Measurements from ENCODE around the gene ADCY5.

- TF ChIP-seq CTCF (IDR thresholded peaks at IDR 0.05) (no peak), REST (IDR thresholded peaks at IDR 0.05; ENCODE audit: insufficient read depth in 1 of 2, low read depth in 2 of 2, low read length in 1 of 2) (no peak), POLR2AphosphoS5 (IDR thresholded peaks at IDR 0.05; ENCODE audit: low read depth, low read length) (no peak), TCF7L2 (IDR thresholded peaks at IDR 0.05; ENCODE audit: low read depth, low read length) (no peak)
These were observed 153.6 kb downstream of the ADCY5 start for GRCh38 chr3:123295171-123295900.

Data from Panc1 (cell line).